CD14-positive monocyte (primary cell): Measurements from ENCODE around the gene TBC1D19. TPM values are rescaled to one million over a fixed set of nuclear protein-coding genes. Genes with fewer than 3 reads are reported as not detected.

Source experiments
- DNase-seq, 3 donors: peaks; one replicate each; pipeline ENCODE4 v3.0.0-alpha.2; 2011 to 2022
- H2AFZ ChIP-seq: 2 replicates; pipeline ENCODE4 v1.6.0; 2012; ENCODE audit warnings: mild to moderate bottlenecking, low read depth, low read length, inconsistent platforms; ENCODE audit not compliant: insufficient read depth, poor library complexity, severe bottlenecking
- H3K27ac ChIP-seq, 2 donors: 1 replicate in 1 of 2; 2 replicates in 1 of 2; pipeline ENCODE4 v1.5.1; 2012 to 2013; ENCODE audit warnings: low read length in 2 of 2, control low read depth in 1 of 2, inconsistent platforms in 1 of 2, low read depth in 1 of 2, mild to moderate bottlenecking in 1 of 2
- H3K27me3 ChIP-seq, 2 donors: one replicate each; pipeline versions ENCODE4 v1.6.0 to v1.6.1; 2011 to 2013; ENCODE audit warnings: low read length in 2 of 2; ENCODE audit not compliant: control insufficient read depth in 2 of 2, insufficient read depth in 2 of 2
- H3K36me3 ChIP-seq, 2 donors: replicated peaks in 1 of 2; 1 replicate in 1 of 2; 2 replicates in 1 of 2; pipeline versions ENCODE4 v1.5.1 to v1.6.1; 2012 to 2013; ENCODE audit warnings: low read length in 2 of 2, control low read depth in 1 of 2, inconsistent platforms in 1 of 2, mild to moderate bottlenecking in 1 of 2; ENCODE audit not compliant: insufficient read depth in 2 of 2, control insufficient read depth in 1 of 2
- H3K4me1 ChIP-seq, 2 donors: 1 replicate in 1 of 2; 2 replicates in 1 of 2; pipeline versions ENCODE4 v1.5.1 to v1.6.1; 2012 to 2013; ENCODE audit warnings: low read length in 2 of 2, control low read depth in 1 of 2, inconsistent platforms in 1 of 2, mild to moderate bottlenecking in 1 of 2, moderate library complexity in 1 of 2; ENCODE audit not compliant: insufficient read depth in 2 of 2, control insufficient read depth in 1 of 2
- H3K4me2 ChIP-seq: replicated peaks from 2 replicates; pipeline ENCODE3; 2012; ENCODE audit warnings: low read length, moderate library complexity, mild to moderate bottlenecking; ENCODE audit not compliant: poor library complexity, severe bottlenecking; ENCODE audit errors: extremely low read depth
- H3K4me3 ChIP-seq, 3 experiments: fragments of 200-600 bp in 1 of 3; sonication (generic) in 1 of 3; replicated peaks in 1 of 3; 1 replicate in 2 of 3; 2 replicates in 1 of 3; pipeline ENCODE4 v1.5.1; 2011 to 2013; ENCODE audit warnings: low read length in 3 of 3, mild to moderate bottlenecking in 3 of 3, control low read depth in 2 of 3, low read depth in 2 of 3, inconsistent platforms in 1 of 3, moderate library complexity in 1 of 3
- H3K79me2 ChIP-seq: 2 replicates; pipeline ENCODE4 v1.6.0; 2012; ENCODE audit warnings: mild to moderate bottlenecking, control low read depth, inconsistent platforms, low read length, moderate library complexity; ENCODE audit not compliant: insufficient read depth
- H3K9ac ChIP-seq: 2 replicates; pipeline ENCODE4 v1.6.0; 2017; ENCODE audit warnings: low read length, mild to moderate bottlenecking; ENCODE audit not compliant: insufficient read depth, poor library complexity, severe bottlenecking
- H3K9me3 ChIP-seq, 2 donors: replicated peaks in 1 of 2; 1 replicate in 1 of 2; 2 replicates in 1 of 2; pipeline versions ENCODE4 v1.5.1 to v1.6.1; 2012 to 2013; ENCODE audit warnings: low read length in 2 of 2, control low read depth in 1 of 2; ENCODE audit not compliant: control insufficient read depth in 1 of 2, insufficient read depth in 1 of 2
- H4K20me1 ChIP-seq: 2 replicates; pipeline ENCODE4 v1.6.0; 2012; ENCODE audit warnings: mild to moderate bottlenecking, low read length, control low read depth, moderate library complexity; ENCODE audit not compliant: insufficient read depth
- H3K27ac Mint-ChIP-seq, 7 donors: one replicate each; pipeline ENCODE4 v1.8.0; 2020; ENCODE audit warnings: mild to moderate bottlenecking in 7 of 7, mixed read lengths in 7 of 7, moderate library complexity in 6 of 7, inconsistent platforms in 2 of 7
- H3K27me3 Mint-ChIP-seq, 3 donors: one replicate each; pipeline ENCODE4 v1.8.0; 2021 to 2022; ENCODE audit warnings: low read depth in 3 of 3, mild to moderate bottlenecking in 3 of 3, mixed read lengths in 3 of 3, moderate library complexity in 3 of 3, inconsistent platforms in 1 of 3
- H3K36me3 Mint-ChIP-seq, 2 donors: one replicate each; pipeline ENCODE4 v1.8.0; 2020; ENCODE audit warnings: mixed read lengths in 2 of 2, inconsistent platforms in 1 of 2, mild to moderate bottlenecking in 1 of 2
- H3K4me1 Mint-ChIP-seq: one replicate; pipeline ENCODE4 v1.8.0; 2020; ENCODE audit warnings: mild to moderate bottlenecking, mixed read lengths
- H3K4me3 Mint-ChIP-seq, 2 donors: one replicate each; pipeline ENCODE4 v1.8.0; 2020; ENCODE audit warnings: mild to moderate bottlenecking in 2 of 2, mixed read lengths in 2 of 2, moderate library complexity in 1 of 2
- H3K9me3 Mint-ChIP-seq, 7 donors: one replicate each; pipeline ENCODE4 v1.8.0; 2020 to 2022; ENCODE audit warnings: mixed read lengths in 7 of 7, mild to moderate bottlenecking in 6 of 7, moderate library complexity in 6 of 7, inconsistent platforms in 2 of 7
- CTCF ChIP-seq: fragments of 200-600 bp; IDR thresholded peaks from one replicate; pipeline ENCODE4 v1.8.0; 2022; ENCODE audit warnings: antibody characterized with exemption, mild to moderate bottlenecking
- WGBS: methylation state at CpG from one replicate; pipeline ENCODE4 v1.1.5; 2013; ENCODE audit warnings: missing lambda C conversion rate; ENCODE audit not compliant: insufficient coverage; 5-methylcytosine and 5-hydroxymethylcytosine counted together
- intact Hi-C, 2 donors: fragments of 100-400 bp; cut with micrococcal nuclease; formaldehyde crosslinking; loops; one replicate each; pipeline versions ENCODE4 v1.15.0 to v1.15.1; 2023
- polyA minus RNA-seq: library from RNA; depleted of rRNA, polyadenylated mRNA; stranded (reverse); fragments of >200 nt; gene quantifications from 2 replicates; pipeline ENCODE4 v1.2.3, GENCODE V29; 2012
- polyA plus RNA-seq, 3 donors: library from polyadenylated mRNA; depleted of rRNA in 1 of 3; unstranded in 2 of 3; stranded (reverse) in 1 of 3; fragments of 300-500 nt in 2 of 3; fragments of >200 nt in 1 of 3; fragmentation: Illumina TruSeq in 2 of 3; gene quantifications; 1 replicate in 2 of 3; 2 replicates in 1 of 3; pipeline ENCODE4 v1.2.3, GENCODE V29; 2012 to 2021
- total RNA-seq, 12 experiments: library from RNA in 1 of 12; stranded (reverse) in 1 of 12; fragments of 120-200 nt in 1 of 12; gene quantifications; one replicate each; pipeline ENCODE4 v1.2.4 and lab custom pipeline; 2013 to 2026; ENCODE audit warnings: mixed read lengths in 6 of 12, inconsistent platforms in 1 of 12

Gene TBC1D19
- total RNA-seq (2013), result 1.3 TPM
- under 1 TPM; 0.19 to 0.84 (median 0.33) TPM for polyA plus RNA-seq
- polyA minus RNA-seq, result 0.42 and 0.56 TPM in 2 replicates
- 0.34 to 6.0 (median 1.2) reads per million in 11 experiments for total RNA-seq (lab: John Stamatoyannopoulos, UW)

- H3K27me3 Mint-ChIP-seq, result peaks cover 0 to 3% (median 1%) of the 10 kb centered on the region in 3 donors
- Histone ChIP-seq H3K4me3 (peak within 1 kb of the TSS; percentile 37 to 86 (median 74)), H3K4me1 (peaks cover 8 to 22% of the 10 kb centered on the region in 2 donors), H4K20me1 (no peaks in the 10 kb centered on the region), H3K9me3 (no peaks in the 10 kb centered on the region), H3K9ac (peak within 1 kb of the TSS; percentile 72), H2AFZ (peak within 1 kb of the TSS; percentile 96), H3K27ac (peak within 1 kb of the TSS; percentile 36 to 65), H3K4me2 (peak within 1 kb of the TSS; percentile 94), H3K79me2 (no peaks in the 10 kb centered on the region), H3K36me3 (no peaks in the 10 kb centered on the region), H3K27me3 (no peaks in the 10 kb centered on the region)
- TF ChIP-seq CTCF, result no peak
- H3K36me3 Mint-ChIP-seq, result no peaks in the 10 kb centered on the region
- intact Hi-C loops, result no loop called here
- H3K4me3 Mint-ChIP-seq, result peak within 1 kb of the TSS; percentile 96 to 99
- under 1% methylated on average over 17 of the region's 39 CpGs for WGBS
- H3K4me1 Mint-ChIP-seq, result peaks cover 19% of the 10 kb centered on the region
- peak; percentile 66 to 70 (median 67) for DNase-seq
- H3K27ac Mint-ChIP-seq, result peak within 1 kb of the TSS; percentile 51 to 89 (median 68)
- peaks cover 0 to 3% (median 0%) of the 10 kb centered on the region in 7 donors for H3K9me3 Mint-ChIP-seq
Measured at GRCh38 chr4:26583865-26584652, at the start of gene TBC1D19. Gene TBC1D19 (plus strand): TSS chr4:26584084. CDS start chr4:26584194, 110 bp downstream.

- no peak for DNase-seq
- no peaks in the 10 kb centered on the region for H3K9me3 ChIP-seq
- WGBS, result 96% methylated on average over 3 of the region's 3 CpGs
- no peaks in the 10 kb centered on the region for H3K36me3 ChIP-seq
- H3K4me1 Mint-ChIP-seq, result no peaks in the 10 kb centered on the region
- H3K4me1 ChIP-seq, result no peaks in the 10 kb centered on the region
- no peaks in the 10 kb centered on the region for H3K36me3 Mint-ChIP-seq
- H4K20me1 ChIP-seq, result no peaks in the 10 kb centered on the region
- no peak overlapping the region for H3K9ac ChIP-seq
- no peak overlapping the region for H3K4me3 Mint-ChIP-seq
- no peaks in the 10 kb centered on the region for H3K79me2 ChIP-seq
- no peak for TF ChIP-seq CTCF
- intact Hi-C loops, result no loop called here
- H3K4me3 ChIP-seq, result no peak overlapping the region
- H3K27ac ChIP-seq, result no peak overlapping the region
- no peak overlapping the region for H2AFZ ChIP-seq
- H3K9me3 Mint-ChIP-seq, result peaks cover 2 to 23% (median 14%) of the 10 kb centered on the region in 7 donors
- H3K27me3 ChIP-seq, result no peaks in the 10 kb centered on the region
- H3K27ac Mint-ChIP-seq, result no peak overlapping the region
- peaks cover 0 to 5% (median 3%) of the 10 kb centered on the region in 3 donors for H3K27me3 Mint-ChIP-seq
- no peak overlapping the region for H3K4me2 ChIP-seq
Measured at GRCh38 chr4:26542991-26543390, 40.9 kb upstream of the TBC1D19 start.
